ENCODE data around the gene RGS3.

- TF ChIP-seq REST (IDR thresholded peaks at IDR 0.05; ENCODE audit: low read depth) (no peak), EGR1 (IDR thresholded peaks at IDR 0.05) (no peak), CEBPB (IDR thresholded peaks at IDR 0.05) (no peak), RAD21 (IDR thresholded peaks at IDR 0.05; ENCODE audit: low read depth) (no peak), NFIC (IDR thresholded peaks at IDR 0.05) (no peak), ZBTB7A (IDR thresholded peaks at IDR 0.05; ENCODE audit: low read depth) (no peak), YY1 (IDR thresholded peaks at IDR 0.05; ENCODE audit: low read depth) (no peak), TEAD4 (IDR thresholded peaks at IDR 0.05) (no peak), MAX (IDR thresholded peaks at IDR 0.05) (no peak), CREB1 (IDR thresholded peaks at IDR 0.05; ENCODE audit: low read depth) (no peak), TAF1 (IDR thresholded peaks at IDR 0.05; ENCODE audit: low read depth) (no peak), EP300 (IDR thresholded peaks at IDR 0.05; ENCODE audit: borderline replicate concordance) (no peak), TCF12 (IDR thresholded peaks at IDR 0.05; ENCODE audit: low read depth) (no peak)
These were observed 125.4 kb downstream of the RGS3 start for GRCh38 chr9:113588936-113589335.

Data from Ishikawa (cell line).